ENCODE data around the gene OPCML.

OPCML gene

DNA sequence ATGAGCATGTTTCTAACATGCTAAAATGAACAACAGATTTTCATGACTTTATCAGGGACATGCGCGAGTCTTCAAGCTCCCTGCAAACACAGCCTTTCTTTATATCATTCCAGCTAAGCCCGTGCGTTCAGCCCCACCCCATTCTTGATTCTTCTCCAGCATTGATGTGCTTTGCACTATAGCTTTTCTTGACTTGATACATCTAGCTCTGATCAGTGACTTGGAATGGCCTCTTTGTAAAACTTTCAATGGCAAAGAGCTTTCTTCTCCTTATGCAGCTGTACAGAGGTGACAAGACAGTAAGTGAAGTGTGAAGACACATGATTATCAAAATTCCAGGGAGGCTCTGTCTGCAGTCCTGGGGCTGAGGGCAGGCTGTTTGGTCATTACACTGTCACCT, 561.0 kb downstream of the OPCML start:
- no peak for DNase-seq

DNA sequence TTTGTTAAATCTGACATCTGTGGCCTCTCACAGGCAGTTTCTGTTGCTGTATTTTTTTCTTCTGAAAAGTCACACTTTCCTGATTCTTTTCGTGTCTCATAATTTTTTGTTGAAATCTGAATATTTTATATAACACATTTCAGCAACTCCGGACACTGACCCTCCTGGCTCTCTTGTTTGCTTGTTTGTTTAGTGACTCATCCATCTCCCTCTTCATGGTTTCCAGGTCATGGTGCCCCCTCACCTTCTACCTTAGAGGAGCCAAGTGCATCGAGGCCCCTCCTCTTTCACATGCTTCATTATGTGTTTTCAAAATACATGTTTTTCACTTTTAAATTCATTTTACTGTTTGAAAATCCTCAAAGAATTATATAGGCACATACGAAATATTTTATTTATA, 562.4 kb downstream of the OPCML start:
- DNase-seq: no peak

DNA sequence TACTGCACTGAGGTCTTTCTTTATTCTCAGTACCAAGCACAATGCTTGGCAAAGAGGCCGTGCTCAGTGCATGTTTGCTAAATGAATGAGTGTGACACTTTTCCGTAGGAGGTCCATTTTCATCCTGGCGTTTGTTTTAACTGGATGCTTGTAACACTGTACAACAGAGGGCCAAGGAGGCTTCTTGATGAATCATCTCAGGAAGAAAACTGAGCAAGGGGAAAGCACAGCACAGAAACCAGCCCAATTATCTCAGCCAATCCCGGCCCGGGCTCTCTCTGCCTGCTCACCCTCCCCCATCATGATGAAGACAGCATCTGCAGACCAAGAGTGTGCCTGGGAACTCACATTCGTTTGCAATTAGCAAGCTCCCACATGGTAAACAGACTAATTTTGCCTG, 570.3 kb downstream of the OPCML start:
- DNase-seq: no peak

DNA sequence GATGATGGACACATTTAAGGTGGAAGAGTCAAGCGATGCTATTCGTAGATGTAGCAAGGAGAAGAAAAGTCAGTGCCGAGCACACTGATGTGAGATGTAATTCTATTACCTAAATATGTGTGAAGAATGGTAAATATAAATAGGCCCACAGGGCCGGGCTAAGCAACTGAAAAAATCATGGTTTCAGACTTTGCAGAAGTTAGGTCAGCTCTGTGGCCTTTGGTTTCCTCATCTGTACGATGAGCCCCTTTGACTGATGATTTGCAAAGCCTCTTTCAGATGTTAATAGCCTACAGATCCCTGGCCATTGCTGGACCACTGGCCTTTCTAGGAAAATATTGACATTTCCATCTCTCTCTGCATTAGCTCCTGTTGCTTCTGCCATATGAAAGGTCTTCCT, 570.8 kb downstream of the OPCML start:
- DNase-seq: no peak

DNA sequence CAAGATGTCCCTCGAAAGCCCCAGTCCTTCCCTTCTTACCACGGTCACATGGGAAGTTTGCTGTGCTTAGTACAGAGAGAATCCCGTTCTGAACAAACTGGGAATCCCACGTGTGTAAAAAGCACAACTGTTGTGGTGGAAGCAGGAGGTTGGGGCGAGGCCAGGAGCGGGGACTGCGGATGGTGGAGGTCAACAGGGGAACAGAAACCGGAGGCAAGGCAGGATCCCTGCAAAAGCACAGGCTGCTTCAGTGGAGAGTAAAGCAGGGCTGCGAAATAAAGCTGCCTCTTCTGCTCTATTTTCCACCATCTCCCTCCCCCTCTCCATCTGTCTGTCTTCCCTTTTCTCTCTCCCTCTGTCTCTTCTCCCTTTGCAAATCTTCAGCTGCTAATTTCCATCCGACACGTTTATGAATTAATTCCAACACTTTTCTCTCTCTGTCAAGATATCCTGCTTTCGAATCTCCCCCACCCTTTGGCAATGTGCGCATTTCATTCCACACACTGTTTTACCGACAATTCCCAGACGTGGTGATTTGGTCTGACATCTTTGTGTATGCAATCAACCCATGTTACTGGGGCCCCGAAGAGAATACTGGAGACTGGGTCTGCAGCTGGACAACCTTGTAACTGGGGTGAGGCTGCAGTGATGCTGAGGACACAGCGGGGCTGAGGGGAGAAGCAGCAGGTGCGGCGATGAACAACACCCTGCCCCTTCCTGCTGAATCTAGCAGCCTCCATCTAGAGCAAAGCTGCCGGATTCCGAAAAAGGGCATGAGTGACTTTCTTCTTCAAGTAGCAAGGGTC, 571.8 kb downstream of the OPCML start:
- DNase-seq: no peak

DNA sequence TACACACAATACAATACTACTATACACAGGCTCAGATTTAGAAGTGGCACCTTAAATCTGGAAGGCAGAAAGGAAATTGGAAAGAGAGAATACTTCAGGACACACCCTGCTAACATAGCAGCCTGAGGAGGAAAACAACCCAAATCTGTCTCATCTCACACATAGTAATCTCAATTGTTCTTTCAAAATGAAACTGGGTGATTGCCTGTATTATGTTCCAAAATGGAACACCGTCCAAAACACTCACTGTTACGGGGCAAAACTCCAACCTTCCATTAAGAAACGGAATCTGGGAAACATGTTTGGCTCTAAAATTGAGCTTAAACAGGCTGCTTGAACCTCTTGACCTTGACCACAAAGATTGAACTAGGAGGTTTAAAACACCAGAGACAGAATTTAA, 572.6 kb downstream of the OPCML start:
- no peak for DNase-seq

DNA sequence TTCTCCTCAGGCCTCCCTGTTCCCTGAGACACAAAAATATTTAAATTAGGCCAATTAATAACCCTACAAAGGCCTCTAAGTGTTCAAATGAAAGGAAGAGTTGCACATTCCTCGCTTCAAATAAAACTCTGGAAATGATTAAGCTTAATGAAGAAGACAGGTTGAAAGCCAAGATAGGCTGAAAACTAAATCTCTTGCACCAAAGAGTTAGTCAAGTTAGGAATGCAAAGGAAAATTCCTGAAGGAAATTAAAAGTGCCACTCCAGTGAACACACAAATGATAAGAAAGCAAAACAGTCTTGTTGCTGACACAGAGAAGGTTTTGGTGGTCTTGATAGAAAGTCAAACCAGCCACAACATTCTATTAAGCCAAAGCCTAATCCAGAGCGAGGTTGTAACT, 574.4 kb downstream of the OPCML start:
- no peak for DNase-seq

DNA sequence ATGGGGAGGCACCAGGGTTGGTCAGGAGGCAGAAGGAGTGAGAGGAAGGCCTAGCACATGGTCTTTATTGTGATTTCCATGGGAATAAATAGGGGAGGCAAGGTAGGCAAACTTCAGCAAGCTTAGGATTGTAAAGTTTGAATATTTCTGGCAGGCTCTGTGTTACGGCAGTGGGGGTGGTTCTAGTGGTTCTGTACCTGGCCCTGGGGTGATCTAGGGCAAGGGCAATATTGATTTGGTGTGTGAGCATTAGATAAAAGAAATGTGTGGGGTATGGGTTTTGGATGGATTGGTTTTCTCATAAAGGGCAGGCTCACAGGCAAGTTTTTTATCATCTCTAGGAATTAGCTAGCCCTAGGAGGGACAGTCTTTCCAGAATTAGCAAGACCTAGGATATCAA, 584.0 kb downstream of the OPCML start:
- no peak for DNase-seq

DNA sequence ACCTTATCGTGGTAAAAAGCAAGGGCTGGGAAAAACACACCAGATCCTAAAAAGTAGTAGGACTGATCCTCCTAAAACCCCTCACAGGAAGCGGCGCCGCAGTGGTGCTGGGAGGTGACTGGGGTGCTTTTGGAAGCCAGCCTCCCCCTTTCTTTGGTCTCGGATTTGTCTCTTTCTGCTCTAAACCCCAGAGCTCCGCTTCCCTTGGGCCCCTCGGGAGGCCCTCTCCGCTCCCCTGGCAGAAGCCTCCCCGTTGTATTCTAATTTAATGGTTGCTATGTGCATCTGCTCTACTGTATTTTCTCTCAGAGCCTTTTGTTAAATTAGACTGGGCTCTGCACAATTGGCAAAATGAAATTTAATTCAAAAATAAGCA, 587.7 kb downstream of the OPCML start:
- no peak for DNase-seq

DNA sequence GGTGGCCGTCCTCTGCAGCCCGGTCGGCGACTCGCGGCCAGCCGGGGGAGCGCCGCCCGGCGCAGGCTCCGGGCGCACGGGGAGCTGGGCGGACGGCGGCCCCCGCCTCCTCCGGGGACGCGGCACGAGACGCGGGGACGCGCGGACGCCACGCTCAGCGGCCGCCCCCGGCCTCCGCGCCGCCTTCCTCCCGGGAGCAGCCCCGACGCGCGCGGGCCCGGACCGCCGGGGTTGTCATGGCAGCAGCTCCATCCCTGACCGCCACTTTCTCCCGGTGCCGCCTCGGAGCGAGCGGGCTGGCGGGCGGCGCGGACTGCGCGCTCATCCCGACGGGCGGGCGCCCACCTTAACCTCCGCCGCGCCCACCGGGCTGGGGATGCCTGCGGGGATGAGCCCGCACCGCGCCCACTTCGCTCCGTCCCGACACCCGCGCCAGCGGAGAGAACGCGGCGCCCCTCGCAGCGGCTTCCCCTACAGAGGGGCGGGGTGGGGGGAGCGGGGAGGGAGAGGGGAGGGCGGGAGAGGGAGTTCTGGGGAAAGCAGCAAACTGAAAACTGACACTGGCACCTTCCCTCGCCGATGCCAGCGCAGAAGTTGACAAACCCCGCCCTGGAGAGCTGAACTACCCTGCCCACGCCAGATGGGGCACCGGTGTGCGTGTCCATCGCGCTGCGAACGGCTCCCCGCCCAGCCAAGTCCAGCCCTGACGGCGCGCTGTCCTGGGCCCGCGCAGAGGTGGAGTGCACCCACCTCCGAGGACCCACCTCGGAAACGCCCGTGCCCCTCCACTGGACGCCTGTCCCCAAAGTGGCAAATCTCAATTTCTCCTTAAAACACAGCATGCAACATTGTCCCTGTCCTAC, 588.4 kb downstream of the OPCML start:
- no peak for DNase-seq

DNA sequence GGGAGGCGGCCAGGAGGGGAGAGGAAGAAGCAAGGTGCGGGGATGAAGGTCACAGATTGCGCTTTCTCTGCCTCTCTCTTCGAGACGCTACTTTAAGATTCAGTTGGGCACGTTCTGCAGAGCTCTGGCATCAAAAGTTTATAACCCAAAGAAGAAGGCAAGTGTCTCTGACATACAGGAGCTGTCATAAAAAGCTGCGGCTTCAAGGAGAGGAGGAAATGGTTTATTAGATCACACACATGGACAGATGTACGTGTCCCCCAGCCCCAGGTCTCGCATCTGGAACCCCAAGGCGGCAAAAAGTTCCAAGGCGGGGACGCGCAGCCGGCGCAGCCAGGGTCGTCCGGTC, 589.0 kb downstream of the OPCML start:
- no peak for DNase-seq

DNA sequence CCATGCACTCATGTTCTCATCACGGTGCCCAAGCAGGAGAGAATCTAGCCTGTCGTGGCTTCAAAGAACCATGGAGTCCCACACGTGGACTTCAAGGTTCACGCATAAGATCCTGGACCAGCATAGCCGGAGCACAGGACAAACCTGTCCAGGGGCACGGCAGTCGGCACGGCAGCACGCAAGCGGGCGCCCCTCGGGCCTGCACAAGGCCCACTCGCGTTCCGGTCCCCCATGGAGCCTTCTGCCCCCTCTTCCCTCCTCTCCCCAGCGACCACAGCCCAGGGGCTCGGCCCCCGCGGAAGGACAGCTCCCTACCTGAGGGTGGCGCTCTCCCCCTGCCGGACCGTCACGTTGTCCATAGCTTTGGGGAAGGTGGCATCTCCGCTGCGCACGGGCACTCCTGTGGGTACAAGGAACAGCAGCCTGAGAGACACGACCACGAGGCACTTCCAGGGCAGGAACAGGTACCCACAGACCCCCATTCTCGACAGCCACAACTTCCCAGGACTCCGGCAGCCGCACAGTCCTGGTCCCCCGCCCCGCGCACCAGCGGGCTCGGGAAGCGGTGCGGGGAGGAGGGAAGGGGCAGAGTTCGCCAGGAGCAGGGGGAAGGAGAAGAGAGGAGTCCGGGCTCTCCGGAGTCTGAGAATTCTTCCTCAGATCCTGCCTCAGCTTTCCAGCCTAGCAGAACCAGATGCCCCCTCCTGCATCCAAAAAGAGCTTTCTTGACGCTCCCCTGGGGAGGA, 589.5 kb downstream of the OPCML start:
- DNase-seq: no peak

DNA sequence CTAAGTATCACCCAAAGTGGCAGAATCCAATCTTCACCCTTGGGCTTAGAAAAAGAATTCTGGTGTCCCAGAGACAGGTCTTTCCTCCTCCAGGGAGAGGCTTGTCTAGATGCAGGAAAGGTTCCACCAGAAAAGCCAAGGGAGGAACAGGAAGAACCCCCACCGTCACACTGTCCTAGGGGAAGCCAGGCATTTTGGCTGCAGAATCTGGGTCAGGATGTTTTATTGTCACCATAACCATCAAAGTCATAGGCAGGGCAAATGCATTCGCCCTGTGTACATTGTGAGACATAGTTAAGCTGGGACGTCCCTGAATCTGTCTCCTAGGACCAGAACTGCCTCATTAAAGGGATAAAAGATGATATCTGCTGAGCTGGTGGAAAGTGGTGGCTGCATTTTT, 590.5 kb downstream of the OPCML start:
- DNase-seq: no peak

DNA sequence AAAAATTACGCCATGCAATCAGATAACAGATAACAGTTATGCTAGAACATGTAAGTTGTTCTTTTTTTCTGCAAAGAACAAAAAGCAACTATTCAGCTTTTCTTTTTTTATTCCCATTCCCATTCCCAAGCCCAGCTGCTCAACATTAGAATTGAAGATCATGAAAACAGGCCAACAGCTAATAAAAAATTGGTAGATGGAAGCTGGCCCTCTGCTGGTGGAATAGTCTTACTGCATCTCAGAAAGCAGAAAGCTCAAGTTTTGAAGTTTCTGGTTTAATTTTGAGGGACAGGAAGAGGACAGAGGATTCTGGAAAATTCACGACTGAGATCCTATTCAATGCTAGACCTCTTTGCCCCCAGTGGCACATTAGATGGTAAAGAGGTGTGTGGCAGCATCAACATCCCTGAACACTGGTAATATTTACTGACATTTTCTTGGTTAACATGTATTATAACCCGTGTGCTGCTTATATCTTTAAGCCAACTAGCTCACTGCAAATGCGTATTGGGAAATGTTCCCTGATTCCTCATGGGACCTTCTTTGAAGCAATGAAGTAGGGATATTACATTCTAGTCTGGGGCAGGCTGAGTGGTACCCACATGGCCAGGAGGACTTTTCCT, 591.2 kb downstream of the OPCML start:
- DNase-seq: no peak

DNA sequence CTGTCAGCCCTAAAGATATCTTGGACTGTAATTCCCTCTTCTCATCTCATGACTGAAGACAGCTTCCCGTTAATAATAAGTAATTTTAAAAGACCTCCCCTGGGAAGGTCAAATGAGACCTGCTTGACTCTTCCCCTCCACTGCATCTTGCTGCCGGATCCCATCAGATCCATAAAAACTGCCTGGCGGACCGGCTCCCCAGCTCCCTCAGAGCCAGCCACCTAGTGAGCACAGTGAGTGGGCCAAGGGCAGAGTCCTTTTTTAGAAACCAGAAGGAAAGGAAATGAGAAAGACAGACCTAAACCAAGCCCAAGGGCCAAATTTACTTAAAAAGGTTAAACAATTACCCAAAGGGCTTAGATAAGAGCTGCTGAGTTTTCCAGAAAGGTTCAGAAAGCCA, 595.3 kb downstream of the OPCML start:
- no peak for DNase-seq

DNA sequence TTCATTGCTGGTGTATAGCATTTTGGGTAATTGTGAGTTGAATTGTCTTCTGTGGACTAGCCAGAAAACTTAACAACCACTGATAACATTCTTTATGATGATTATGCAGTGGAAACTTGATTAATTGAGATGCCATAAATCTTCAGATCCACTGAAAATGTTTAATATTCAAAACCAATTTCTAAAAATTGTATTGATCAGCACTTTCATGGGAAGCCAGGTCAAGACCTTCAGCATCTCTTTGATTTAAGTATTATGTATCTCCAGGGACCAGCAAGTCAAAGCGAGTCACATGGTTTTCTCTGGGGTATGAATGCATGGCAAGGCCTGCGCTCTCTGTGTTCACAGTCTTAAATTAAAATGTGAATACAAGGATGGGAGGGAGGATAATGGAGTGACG, 596.9 kb downstream of the OPCML start:
- DNase-seq: no peak

DNA sequence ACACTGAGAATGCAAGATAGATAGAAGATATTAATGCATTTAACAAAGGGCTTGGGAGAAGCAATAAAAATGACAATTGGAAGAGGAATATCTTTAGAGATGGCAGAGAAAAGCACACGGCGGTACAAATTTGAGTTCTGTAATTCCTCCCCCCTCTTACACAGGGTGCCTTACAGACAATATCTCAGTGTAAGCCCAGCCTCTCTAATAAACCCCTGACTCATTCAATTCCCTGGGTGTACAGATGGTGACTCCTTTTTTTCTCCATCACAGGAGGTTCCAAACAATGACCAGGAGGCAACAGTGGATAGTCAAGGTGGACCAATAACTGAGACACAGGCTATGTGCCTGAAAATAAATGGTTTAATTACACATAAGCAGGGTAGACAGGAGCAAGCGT, 598.6 kb downstream of the OPCML start:
- no peak for DNase-seq

DNA sequence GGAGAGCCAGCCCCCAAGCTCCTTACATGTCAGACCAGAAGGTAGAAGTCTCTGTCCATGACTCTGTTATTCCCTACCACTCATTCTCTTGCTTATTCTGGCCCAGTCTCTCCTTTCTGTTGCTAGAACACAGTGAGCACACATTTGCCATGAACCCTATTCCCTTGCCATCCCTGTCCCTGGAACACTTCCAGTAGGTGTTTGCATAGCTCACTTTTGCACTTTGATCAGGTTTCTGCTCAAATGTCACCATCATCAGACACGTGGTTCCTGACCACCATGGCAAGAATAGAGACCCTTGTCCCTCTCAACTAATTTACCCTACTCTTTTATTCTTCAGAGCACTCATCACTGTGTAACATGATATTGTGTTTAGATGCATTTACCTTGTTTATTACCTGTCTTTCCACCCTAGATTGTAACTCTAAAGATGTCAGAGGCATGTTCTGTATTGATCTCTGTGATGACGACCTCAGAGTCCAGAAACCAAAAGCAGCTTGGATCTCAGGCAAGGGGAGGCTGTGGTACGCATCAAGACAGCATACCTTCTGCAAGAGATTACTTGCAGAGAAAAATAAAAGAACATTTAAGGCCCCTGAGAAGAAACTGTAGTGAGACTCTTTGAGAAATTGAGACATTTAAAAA, 606.4 kb downstream of the OPCML start:
- DNase-seq: no peak

DNA sequence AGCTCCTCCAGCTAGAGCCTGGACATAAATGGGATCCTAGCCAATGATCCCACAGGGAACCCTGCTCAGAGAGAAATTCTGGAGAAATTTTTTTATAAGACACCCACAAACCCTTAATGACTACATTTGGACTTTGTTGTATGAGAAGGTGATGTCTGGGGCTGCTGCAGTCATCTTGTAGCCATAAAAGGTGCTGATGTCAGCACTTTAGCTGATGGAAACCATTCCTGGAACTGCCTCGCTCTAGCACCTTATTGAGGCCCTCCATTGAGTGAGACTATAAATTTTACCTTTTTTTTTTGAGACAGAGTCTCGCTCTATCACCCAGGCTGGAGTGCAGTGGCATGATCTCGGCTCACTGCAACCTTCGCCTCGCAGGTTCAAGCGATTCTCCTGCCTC, 610.7 kb downstream of the OPCML start:
- DNase-seq: no peak

DNA sequence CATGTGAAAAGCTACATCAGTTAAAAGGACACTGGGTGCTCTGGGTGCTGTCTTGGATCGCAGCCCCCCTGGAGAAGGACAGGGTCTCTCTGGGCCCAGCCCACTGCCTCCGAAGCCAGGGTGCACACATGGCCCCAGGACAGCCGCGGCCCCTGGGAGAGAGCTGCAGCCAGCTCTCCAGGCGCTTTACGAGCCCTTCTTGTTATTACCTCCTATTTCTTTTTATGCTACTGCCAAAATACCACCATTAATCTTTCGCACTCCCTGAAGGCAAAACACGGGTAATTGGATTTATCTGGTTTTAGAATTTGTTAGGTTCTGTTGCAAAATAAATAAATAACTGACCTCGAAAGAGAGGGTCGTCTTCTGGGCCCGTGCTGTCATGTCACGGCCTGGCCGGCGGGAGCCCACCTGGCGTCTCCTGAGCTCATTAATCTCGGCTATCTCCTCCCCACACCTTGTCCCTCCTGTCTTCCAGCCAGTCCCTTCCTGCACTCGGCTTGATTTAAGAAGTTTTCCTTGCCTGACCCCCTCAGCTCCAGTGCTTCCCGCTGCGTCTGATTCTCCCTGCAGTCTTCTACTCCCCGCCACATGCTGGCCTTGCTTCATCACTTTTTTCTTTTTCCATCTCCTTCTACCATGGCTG, 611.7 kb downstream of the OPCML start:
- no peak for DNase-seq

DNA sequence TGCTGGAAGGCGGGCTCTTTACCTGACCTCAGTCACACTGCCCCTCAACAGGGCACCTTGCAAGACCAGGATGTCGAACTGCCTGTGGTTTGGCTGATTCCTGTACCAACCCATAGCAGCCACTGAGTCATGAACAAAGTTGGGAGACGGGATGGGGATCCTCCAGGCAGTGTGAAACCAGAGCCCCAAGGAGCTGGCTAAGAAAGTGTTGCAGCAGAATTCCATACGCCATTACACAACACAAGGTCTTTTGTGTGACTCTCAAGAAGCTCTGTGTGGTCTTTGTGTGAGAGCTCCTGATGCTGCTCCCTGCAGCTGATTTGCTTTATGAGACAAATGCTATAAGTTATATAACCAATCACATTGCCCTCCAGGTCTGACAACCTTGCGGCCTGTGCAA, 617.7 kb downstream of the OPCML start:
- DNase-seq: no peak

DNA sequence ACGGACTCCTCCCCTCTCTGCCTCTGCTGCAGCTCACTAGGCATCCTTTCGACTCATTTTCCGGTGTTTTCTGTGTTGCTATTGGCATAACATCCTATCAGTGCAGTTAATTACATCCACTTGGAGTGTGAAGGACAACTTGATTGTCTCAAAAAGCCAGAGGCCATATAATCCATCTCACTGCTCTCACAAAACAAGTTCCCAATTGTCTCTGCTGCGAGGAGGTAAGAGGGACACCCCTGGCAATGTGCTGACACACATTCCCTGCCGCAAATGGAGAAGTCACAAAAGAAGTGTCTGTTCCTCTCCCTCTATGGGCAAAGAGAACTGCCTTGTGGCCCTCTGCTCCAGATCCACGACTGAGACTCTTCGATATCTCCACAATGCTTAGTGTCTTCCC, 618.4 kb downstream of the OPCML start:
- DNase-seq: no peak

All from stimulated activated CD4-positive, alpha-beta T cell treated with anti-CD3 and anti-CD28 coated beads, Interleukin-4, amount 100 ng/mL, for 4 hours (primary cell).